Mucosa of stomach (tissue), 1 donor: Measurements from ENCODE around the gene HSPA12A.

Source experiments
- H3K27me3 ChIP-seq: one replicate; pipeline ENCODE4 v1.7.0; 2013; ENCODE audit warnings: mild to moderate bottlenecking, low read length; ENCODE audit not compliant: control insufficient read depth, insufficient read depth
- H3K36me3 ChIP-seq: one replicate; pipeline ENCODE4 v1.7.0; 2013; ENCODE audit warnings: low read length; ENCODE audit not compliant: control insufficient read depth, insufficient read depth
- H3K4me1 ChIP-seq: one replicate; pipeline ENCODE4 v1.7.0; 2013; ENCODE audit warnings: mild to moderate bottlenecking, low read length; ENCODE audit not compliant: control insufficient read depth, insufficient read depth
- H3K4me3 ChIP-seq: one replicate; pipeline ENCODE4 v1.7.0; 2013; ENCODE audit warnings: low read length
- H3K9ac ChIP-seq: one replicate; pipeline ENCODE4 v1.7.0; 2013; ENCODE audit warnings: mild to moderate bottlenecking, low read length, moderate library complexity
- H3K9me3 ChIP-seq: one replicate; pipeline ENCODE4 v1.7.0; 2013; ENCODE audit warnings: mild to moderate bottlenecking, low read length, moderate library complexity; ENCODE audit not compliant: control insufficient read depth
- donor health status: Pancreatic carcinoma.

Gene HSPA12A

GRCh38 chr10:116691635-116692034 is 50.7 kb downstream of the HSPA12A start:
- H3K36me3 ChIP-seq = no peaks in the 10 kb centered on the region
- no peak overlapping the region for H3K4me3 ChIP-seq
- H3K9me3 ChIP-seq = no peaks in the 10 kb centered on the region
- H3K4me1 ChIP-seq = no peaks in the 10 kb centered on the region
- no peak overlapping the region for H3K9ac ChIP-seq
- no peaks in the 10 kb centered on the region for H3K27me3 ChIP-seq

- Histone ChIP-seq H3K36me3 (no peaks in the 10 kb centered on the region), H3K4me3 (no peak overlapping the region), H3K27me3 (no peaks in the 10 kb centered on the region), H3K4me1 (no peaks in the 10 kb centered on the region), H3K9ac (no peak overlapping the region), H3K9me3 (no peaks in the 10 kb centered on the region)
Observed at GRCh38 chr10:116690356-116691322, 51.7 kb downstream of the HSPA12A start.

GRCh38 chr10:116689744-116690143 is 52.6 kb downstream of the HSPA12A start:
- no peaks in the 10 kb centered on the region for H3K4me1 ChIP-seq
- no peak overlapping the region for H3K9ac ChIP-seq
- no peaks in the 10 kb centered on the region for H3K27me3 ChIP-seq
- no peaks in the 10 kb centered on the region for H3K9me3 ChIP-seq
- H3K4me3 ChIP-seq = no peak overlapping the region
- no peaks in the 10 kb centered on the region for H3K36me3 ChIP-seq

- H3K36me3 ChIP-seq = no peaks in the 10 kb centered on the region
- no peak overlapping the region for H3K9ac ChIP-seq
- no peak overlapping the region for H3K4me3 ChIP-seq
- no peaks in the 10 kb centered on the region for H3K27me3 ChIP-seq
- H3K4me1 ChIP-seq = peaks cover 3% of the 10 kb centered on the region
- H3K9me3 ChIP-seq = no peaks in the 10 kb centered on the region
Observed at GRCh38 chr10:116688741-116689495, 53.4 kb downstream of the HSPA12A start.

GRCh38 chr10:116688241-116688711 is 54.1 kb downstream of the HSPA12A start:
- Histone ChIP-seq H3K4me3 (no peak overlapping the region), H3K27me3 (no peaks in the 10 kb centered on the region), H3K9me3 (no peaks in the 10 kb centered on the region), H3K9ac (no peak overlapping the region), H3K36me3 (no peaks in the 10 kb centered on the region), H3K4me1 (peaks cover 10% of the 10 kb centered on the region)

GRCh38 chr10:116687633-116688032 is 54.7 kb downstream of the HSPA12A start:
- no peak overlapping the region for H3K9ac ChIP-seq
- H3K4me1 ChIP-seq = peaks cover 13% of the 10 kb centered on the region
- no peaks in the 10 kb centered on the region for H3K9me3 ChIP-seq
- no peak overlapping the region for H3K4me3 ChIP-seq
- no peaks in the 10 kb centered on the region for H3K27me3 ChIP-seq
- H3K36me3 ChIP-seq = no peaks in the 10 kb centered on the region

- no peaks in the 10 kb centered on the region for H3K27me3 ChIP-seq
- no peak overlapping the region for H3K9ac ChIP-seq
- H3K9me3 ChIP-seq = no peaks in the 10 kb centered on the region
- H3K4me3 ChIP-seq = no peak overlapping the region
- H3K36me3 ChIP-seq = no peaks in the 10 kb centered on the region
- H3K4me1 ChIP-seq = peaks cover 13% of the 10 kb centered on the region
Observed at GRCh38 chr10:116686632-116687031, 55.7 kb downstream of the HSPA12A start.

GRCh38 chr10:116685807-116686206 is 56.6 kb downstream of the HSPA12A start:
- no peak overlapping the region for H3K4me3 ChIP-seq
- H3K4me1 ChIP-seq = peaks cover 13% of the 10 kb centered on the region
- H3K36me3 ChIP-seq = no peaks in the 10 kb centered on the region
- H3K27me3 ChIP-seq = no peaks in the 10 kb centered on the region
- H3K9me3 ChIP-seq = no peaks in the 10 kb centered on the region
- no peak overlapping the region for H3K9ac ChIP-seq

GRCh38 chr10:116684781-116685180 is 57.6 kb downstream of the HSPA12A start:
- H3K9me3 ChIP-seq = no peaks in the 10 kb centered on the region

GRCh38 chr10:116683821-116684220 is 58.5 kb downstream of the HSPA12A start:
- no peaks in the 10 kb centered on the region for H3K36me3 ChIP-seq
- H3K9me3 ChIP-seq = no peaks in the 10 kb centered on the region
- H3K4me3 ChIP-seq = no peak overlapping the region
- H3K9ac ChIP-seq = no peak overlapping the region
- no peaks in the 10 kb centered on the region for H3K27me3 ChIP-seq
- H3K4me1 ChIP-seq = peaks cover 13% of the 10 kb centered on the region

More at GRCh38 chr10:116684781-116685180, 57.6 kb downstream of the HSPA12A start:
- Histone ChIP-seq H3K36me3 (no peaks in the 10 kb centered on the region), H3K4me1 (peaks cover 13% of the 10 kb centered on the region), H3K4me3 (no peak overlapping the region), H3K9ac (no peak overlapping the region), H3K27me3 (no peaks in the 10 kb centered on the region)

GRCh38 chr10:116683166-116683565 is 59.2 kb downstream of the HSPA12A start:
- peaks cover 13% of the 10 kb centered on the region for H3K4me1 ChIP-seq
- H3K36me3 ChIP-seq = no peaks in the 10 kb centered on the region
- H3K9ac ChIP-seq = no peak overlapping the region
- no peak overlapping the region for H3K4me3 ChIP-seq
- H3K27me3 ChIP-seq = no peaks in the 10 kb centered on the region
- no peaks in the 10 kb centered on the region for H3K9me3 ChIP-seq

- peaks cover 13% of the 10 kb centered on the region for H3K4me1 ChIP-seq
- no peak overlapping the region for H3K9ac ChIP-seq
- H3K36me3 ChIP-seq = no peaks in the 10 kb centered on the region
- H3K9me3 ChIP-seq = no peaks in the 10 kb centered on the region
- no peaks in the 10 kb centered on the region for H3K27me3 ChIP-seq
- no peak overlapping the region for H3K4me3 ChIP-seq
Observed at GRCh38 chr10:116679351-116679750, 63.0 kb downstream of the HSPA12A start.
